Keratinocyte (primary cell): Measurements from ENCODE around the gene SPAG16. TPM values are rescaled to one million over a fixed set of nuclear protein-coding genes. Genes with fewer than 3 reads are reported as not detected.
"Not testable (repeated sequence)": the region's sequence is repeated elsewhere in the genome, so short reads cannot be mapped to it uniquely, and the experiment has no call there.

Source experiments
- DNase-seq: peaks from one replicate; pipeline ENCODE4 v3.0.0-alpha.2; 2011; ENCODE audit warnings: low read depth, missing footprints, low spot score
- FAIRE-seq: peaks from 2 replicates; lab custom pipeline; 2011; peaks lifted over from hg19 to GRCh38; lab: Jason Lieb, UNC
- H2AFZ ChIP-seq: 2 replicates; pipeline ENCODE4 v1.6.0; 2012; ENCODE audit warnings: low read length, control low read depth, inconsistent platforms; ENCODE audit not compliant: control insufficient read depth
- H3K27ac ChIP-seq: 2 replicates; pipeline ENCODE4 v1.5.1; 2011; ENCODE audit warnings: low read length; ENCODE audit not compliant: control insufficient read depth, insufficient read depth
- H3K27me3 ChIP-seq: 3 replicates; pipeline ENCODE4 v1.6.0; 2011; ENCODE audit warnings: low read length; ENCODE audit not compliant: control insufficient read depth, insufficient read depth; ENCODE audit errors: extremely low read depth
- H3K36me3 ChIP-seq, 2 experiments: 2 replicates in 1 of 2; 3 replicates in 1 of 2; pipeline ENCODE4 v1.5.1; 2011; ENCODE audit warnings: low read length in 2 of 2, mild to moderate bottlenecking in 1 of 2; ENCODE audit not compliant: control insufficient read depth in 2 of 2, insufficient read depth in 2 of 2; ENCODE audit errors: extremely low read depth in 1 of 2
- H3K4me1 ChIP-seq: 3 replicates; pipeline ENCODE4 v1.5.1; 2011; ENCODE audit warnings: low read length; ENCODE audit not compliant: control insufficient read depth, insufficient read depth; ENCODE audit errors: extremely low read depth
- H3K4me2 ChIP-seq: 3 replicates; pipeline ENCODE4 v1.6.0; 2011; ENCODE audit warnings: low read depth, low read length; ENCODE audit not compliant: control insufficient read depth, insufficient read depth; ENCODE audit errors: extremely low read depth
- H3K4me3 ChIP-seq, 3 experiments: fragments of 200-600 bp in 1 of 3; sonication (generic) in 1 of 3; 2 replicates in 2 of 3; 3 replicates in 1 of 3; pipeline ENCODE4 v1.5.1; 2011 to 2016; ENCODE audit warnings: low read length in 3 of 3, mild to moderate bottlenecking in 3 of 3, control low read depth in 2 of 3, inconsistent platforms in 1 of 3, low read depth in 1 of 3, mixed read lengths in 1 of 3, mixed run types in 1 of 3, moderate library complexity in 1 of 3; ENCODE audit not compliant: control insufficient read depth in 2 of 3, insufficient read depth in 2 of 3; ENCODE audit errors: extremely low read depth in 1 of 3
- H3K79me2 ChIP-seq: 2 replicates; pipeline ENCODE4 v1.6.0; 2012; ENCODE audit warnings: low read length; ENCODE audit not compliant: control insufficient read depth, insufficient read depth
- H3K9ac ChIP-seq: 3 replicates; pipeline ENCODE4 v1.6.0; 2011; ENCODE audit warnings: low read length; ENCODE audit not compliant: control insufficient read depth, insufficient read depth; ENCODE audit errors: extremely low read depth
- H3K9me1 ChIP-seq: 3 replicates; pipeline ENCODE4 v1.6.0; 2011; ENCODE audit warnings: low read length; ENCODE audit not compliant: control insufficient read depth, insufficient read depth; ENCODE audit errors: extremely low read depth
- H3K9me3 ChIP-seq: 2 replicates; pipeline ENCODE4 v1.5.1; 2012; ENCODE audit warnings: low read depth, low read length; ENCODE audit not compliant: control insufficient read depth
- H4K20me1 ChIP-seq: 3 replicates; pipeline ENCODE4 v1.6.0; 2011; ENCODE audit warnings: low read length; ENCODE audit not compliant: control insufficient read depth, insufficient read depth; ENCODE audit errors: extremely low read depth
- CTCF ChIP-seq, 3 experiments: IDR thresholded peaks in 1 of 3; conservative IDR thresholded peaks in 1 of 3; optimal IDR thresholded peaks in 1 of 3; 2 replicates in 2 of 3; 3 replicates in 1 of 3; pipeline versions ENCODE3 to v1.5.1; 2011; ENCODE audit warnings: low read length in 3 of 3, mild to moderate bottlenecking in 3 of 3, moderate library complexity in 2 of 3, control low read depth in 1 of 3, inconsistent platforms in 1 of 3; ENCODE audit not compliant: insufficient read depth in 2 of 3; ENCODE audit errors: extremely low read depth in 1 of 3
- EZH2 ChIP-seq: IDR thresholded peaks from one replicate; pipeline ENCODE4 v1.6.1; 2012; ENCODE audit warnings: inconsistent platforms, mild to moderate bottlenecking, low read length, moderate library complexity
- dilution Hi-C: fragments of 300-500 bp; cut with MboI; formaldehyde crosslinking; loops from one replicate; pipeline ENCODE4 v1.7.0; 2020; ENCODE audit warnings: low sequenced_read_pairs; ENCODE audit not compliant: extremely low pct_ligation_motif_present
- polyA plus RNA-seq, 5 experiments: library from polyadenylated mRNA; depleted of rRNA in 3 of 5; stranded (reverse) in 3 of 5; stranded (forward) in 1 of 5; unstranded in 1 of 5; fragments of >200 nt; gene quantifications; 1 replicate in 1 of 5; 2 replicates in 3 of 5; 3 replicates in 1 of 5; pipeline versions ENCODE4 v1.2.1 to v1.2.3, GENCODE V29; 2011 to 2012; ENCODE audit warnings: missing spikeins in 2 of 5, low read depth in 1 of 5, low replicate concordance in 1 of 5

Gene SPAG16
- polyA plus RNA-seq, 1 donor (not counting 4 experiments of a cell fraction or from before 2014, with no cell fraction given) = 19.6 TPM

GRCh38 chr2:213353419-213353818 is 69.2 kb downstream of the SPAG16 start:
- DNase-seq (no peak), FAIRE-seq (no peak)
- H3K36me3 ChIP-seq = no peaks in the 10 kb centered on the region
- H4K20me1 ChIP-seq = no peaks in the 10 kb centered on the region
- no peaks in the 10 kb centered on the region for H3K9me3 ChIP-seq
- dilution Hi-C loops = no loop called here
- no peak overlapping the region for H3K4me2 ChIP-seq
- TF ChIP-seq EZH2 (no peak), CTCF (optimal IDR thresholded peaks at IDR 0.05 in 1 of 3, IDR thresholded peaks at IDR 0.05 in 1 of 3, conservative IDR thresholded peaks at IDR 0.05 in 1 of 3; ENCODE audit: extremely low read depth in 1 of 3, insufficient read depth in 2 of 3, low read length in 3 of 3) (no peak)
- H2AFZ ChIP-seq = no peak overlapping the region
- H3K4me3 ChIP-seq = no peak overlapping the region
- H3K27me3 ChIP-seq = no peaks in the 10 kb centered on the region
- no peak overlapping the region for H3K27ac ChIP-seq
- H3K9ac ChIP-seq = no peak overlapping the region
- H3K9me1 ChIP-seq = no peaks in the 10 kb centered on the region
- no peaks in the 10 kb centered on the region for H3K4me1 ChIP-seq
- H3K79me2 ChIP-seq = no peaks in the 10 kb centered on the region

DNA sequence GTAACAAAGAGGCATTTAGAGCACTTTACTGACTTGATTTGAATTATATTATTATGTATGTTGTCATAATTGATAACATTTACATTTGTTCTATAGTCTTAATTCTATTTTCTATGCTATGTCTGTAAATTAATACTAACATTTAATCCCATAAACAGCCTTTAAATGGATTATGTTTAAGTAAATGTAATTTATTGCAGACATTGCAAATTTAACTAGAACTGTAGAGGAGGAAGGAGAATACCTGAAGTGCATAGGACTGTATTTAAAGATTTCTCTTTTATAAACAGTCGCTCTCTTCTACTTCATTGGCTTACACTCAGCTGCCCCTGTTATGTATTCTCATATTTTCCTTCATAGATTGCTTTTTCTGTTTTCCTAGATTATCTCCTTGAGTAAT is 92.4 kb downstream of the SPAG16 start:
- Histone ChIP-seq H3K36me3 (no peaks in the 10 kb centered on the region), H3K4me2 (no peak overlapping the region), H2AFZ (no peak overlapping the region), H3K9me3 (no peaks in the 10 kb centered on the region), H3K4me3 (no peak overlapping the region), H3K9ac (no peak overlapping the region), H3K9me1 (no peaks in the 10 kb centered on the region), H3K27me3 (no peaks in the 10 kb centered on the region), H3K79me2 (no peaks in the 10 kb centered on the region), H4K20me1 (no peaks in the 10 kb centered on the region), H3K27ac (no peak overlapping the region), H3K4me1 (no peaks in the 10 kb centered on the region)
- dilution Hi-C loops = no loop called here
- DNase-seq (no peak), FAIRE-seq (no peak)
- TF ChIP-seq EZH2 (no peak), CTCF (optimal IDR thresholded peaks at IDR 0.05 in 1 of 3, IDR thresholded peaks at IDR 0.05 in 1 of 3, conservative IDR thresholded peaks at IDR 0.05 in 1 of 3; ENCODE audit: extremely low read depth in 1 of 3, insufficient read depth in 2 of 3, low read length in 3 of 3) (no peak)

- not testable (repeated sequence) for DNase-seq, FAIRE-seq
These were observed 122.8 kb downstream of the SPAG16 start for GRCh38 chr2:213407027-213407426.

DNA sequence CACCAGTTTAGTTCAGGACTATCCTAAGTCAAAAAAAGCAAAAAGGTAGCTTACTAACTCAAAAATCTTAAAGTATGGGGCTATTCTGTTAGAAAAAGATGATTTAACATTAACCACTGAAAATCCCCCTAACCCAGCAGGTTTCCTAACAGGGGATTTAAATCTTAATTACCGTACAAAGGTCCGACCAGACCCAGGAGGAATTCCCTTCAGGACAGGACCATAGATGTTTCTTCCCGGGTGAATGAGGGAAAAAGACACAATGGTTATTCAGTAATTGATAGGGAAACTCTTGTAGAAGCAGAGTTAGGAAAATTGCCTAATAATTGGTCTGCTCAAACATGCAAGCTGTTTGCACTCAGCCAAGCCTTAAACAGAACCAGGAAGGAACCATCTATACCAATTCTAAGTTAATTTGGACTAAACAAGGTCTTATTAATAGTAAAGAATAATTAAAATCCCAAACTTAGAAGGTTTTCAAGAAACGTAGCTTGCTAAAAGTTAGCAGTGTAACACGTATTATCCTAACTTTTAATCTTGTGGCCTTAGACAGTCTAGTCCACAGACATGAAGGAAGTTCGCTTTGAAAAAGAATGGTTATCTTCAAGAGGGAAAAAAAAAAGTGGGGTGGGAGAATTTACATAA is 124.3 kb downstream of the SPAG16 start:
- H3K27me3 ChIP-seq, H3K27ac ChIP-seq, H3K4me3 ChIP-seq, H3K4me1 ChIP-seq, dilution Hi-C loops, H3K79me2 ChIP-seq, H3K9me1 ChIP-seq, H3K36me3 ChIP-seq, DNase-seq, H3K9ac ChIP-seq, H4K20me1 ChIP-seq, H3K4me2 ChIP-seq, FAIRE-seq, H2AFZ ChIP-seq, H3K9me3 ChIP-seq: not testable (repeated sequence)

More at GRCh38 chr2:213407027-213407426, 122.8 kb downstream of the SPAG16 start:
- H3K4me3 ChIP-seq, dilution Hi-C loops, H3K27me3 ChIP-seq, H3K4me1 ChIP-seq, H3K27ac ChIP-seq, H4K20me1 ChIP-seq, H3K36me3 ChIP-seq, H3K79me2 ChIP-seq, H3K9me3 ChIP-seq, H3K9me1 ChIP-seq, H3K4me2 ChIP-seq, H3K9ac ChIP-seq, H2AFZ ChIP-seq: not testable (repeated sequence)
